ENCODE data around the gene RASAL3. TPM values are rescaled to one million over a fixed set of nuclear protein-coding genes. Genes with fewer than 3 reads are reported as not detected.
"Not testable (repeated sequence)": the region's sequence is repeated elsewhere in the genome, so short reads cannot be mapped to it uniquely, and the experiment has no call there.

The RASAL3 gene
- total and polyA plus RNA-seq, 12 donors: 0.19 to 6.6 (median 0.85) TPM

DNA sequence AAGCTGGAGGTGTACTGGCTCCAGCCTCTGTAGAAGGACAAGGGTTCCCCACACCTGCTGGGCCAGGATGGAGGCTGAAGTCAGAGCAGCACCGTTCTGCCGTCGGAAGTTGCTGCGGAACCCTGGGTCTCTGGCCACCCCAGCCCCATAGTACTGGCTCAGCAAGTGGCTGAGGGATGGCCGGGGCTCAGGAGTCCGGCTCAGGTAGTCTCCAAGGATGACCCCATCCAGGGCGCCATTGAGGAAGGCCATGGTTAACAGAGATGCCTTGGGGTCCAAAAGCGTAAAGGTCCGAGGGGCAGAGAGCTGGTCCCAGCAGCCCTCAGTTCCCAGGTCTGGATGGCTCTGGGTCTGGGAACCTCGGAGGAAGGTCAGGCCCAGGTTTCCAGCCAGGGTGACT lies 11.3 kb upstream of the RASAL3 start:
- no peaks in the 10 kb centered on the region for H3K36me3 ChIP-seq
- no peak overlapping the region for H3K27ac ChIP-seq
- no peak overlapping the region for H3K4me3 ChIP-seq
- H3K9me3 ChIP-seq: peaks cover 0 to 11% (median 0%) of the 10 kb centered on the region in 11 donors
- 92 to 93% methylated on average over 10 of the region's 10 CpGs for WGBS, 2 donors
- TF ChIP-seq, protein P1, sequence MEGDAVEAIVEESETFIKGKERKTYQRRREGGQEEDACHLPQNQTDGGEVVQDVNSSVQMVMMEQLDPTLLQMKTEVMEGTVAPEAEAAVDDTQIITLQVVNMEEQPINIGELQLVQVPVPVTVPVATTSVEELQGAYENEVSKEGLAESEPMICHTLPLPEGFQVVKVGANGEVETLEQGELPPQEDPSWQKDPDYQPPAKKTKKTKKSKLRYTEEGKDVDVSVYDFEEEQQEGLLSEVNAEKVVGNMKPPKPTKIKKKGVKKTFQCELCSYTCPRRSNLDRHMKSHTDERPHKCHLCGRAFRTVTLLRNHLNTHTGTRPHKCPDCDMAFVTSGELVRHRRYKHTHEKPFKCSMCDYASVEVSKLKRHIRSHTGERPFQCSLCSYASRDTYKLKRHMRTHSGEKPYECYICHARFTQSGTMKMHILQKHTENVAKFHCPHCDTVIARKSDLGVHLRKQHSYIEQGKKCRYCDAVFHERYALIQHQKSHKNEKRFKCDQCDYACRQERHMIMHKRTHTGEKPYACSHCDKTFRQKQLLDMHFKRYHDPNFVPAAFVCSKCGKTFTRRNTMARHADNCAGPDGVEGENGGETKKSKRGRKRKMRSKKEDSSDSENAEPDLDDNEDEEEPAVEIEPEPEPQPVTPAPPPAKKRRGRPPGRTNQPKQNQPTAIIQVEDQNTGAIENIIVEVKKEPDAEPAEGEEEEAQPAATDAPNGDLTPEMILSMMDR (IDR thresholded peaks at IDR 0.05): no peak
- H3K27me3 ChIP-seq: peaks cover 0 to 16% (median 13%) of the 10 kb centered on the region in 7 donors
- H3K4me1 ChIP-seq: peaks cover 0 to 5% (median 0%) of the 10 kb centered on the region in 9 donors
- ATAC-seq: no peak
- DNase-seq: no peak
- intact Hi-C loops (cut with DNase I): loop anchor here in 2 of 10 donors (10.0 kb wide), 2 partner anchors 49 to 69 kb away; no protein-coding TSS in a partner anchor

DNA sequence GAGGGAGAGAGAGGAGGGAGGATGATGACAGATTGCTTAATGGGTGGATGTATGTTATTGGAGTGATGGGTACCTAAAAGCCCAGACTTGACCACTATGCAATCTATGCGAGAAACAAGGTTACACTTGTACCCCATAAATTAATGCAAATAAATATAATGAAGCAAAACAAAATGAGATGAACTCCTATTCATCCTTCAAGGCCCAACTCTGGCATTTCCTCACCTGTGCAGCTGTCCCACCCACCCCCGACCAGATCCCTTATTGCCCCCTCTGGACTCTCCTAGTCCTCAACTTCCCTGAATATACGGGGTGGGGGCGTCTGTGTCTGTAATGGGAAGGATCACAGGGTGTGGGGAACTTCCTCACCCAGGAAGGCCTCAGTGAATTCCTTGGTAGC lies 10.8 kb upstream of the RASAL3 start:
- Histone ChIP-seq H3K9me3 (peaks cover 0 to 11% (median 0%) of the 10 kb centered on the region in 11 donors), H3K4me3 (no peak overlapping the region), H3K36me3 (no peaks in the 10 kb centered on the region), H3K27me3 (peaks cover 0 to 20% (median 15%) of the 10 kb centered on the region in 7 donors), H3K4me1 (peaks cover 0 to 5% (median 0%) of the 10 kb centered on the region in 9 donors), H3K27ac (no peak overlapping the region)
- intact Hi-C loops (cut with DNase I): loop anchor here in 2 of 10 donors (10.0 kb wide), 2 partner anchors 50 to 70 kb away; no protein-coding TSS in a partner anchor
- 77 to 78% methylated on average over 4 of the region's 4 CpGs for WGBS, 2 donors
- no peak for DNase-seq
- no peak for ATAC-seq
- TF ChIP-seq, protein P1 (IDR thresholded peaks at IDR 0.05): no peak

DNA sequence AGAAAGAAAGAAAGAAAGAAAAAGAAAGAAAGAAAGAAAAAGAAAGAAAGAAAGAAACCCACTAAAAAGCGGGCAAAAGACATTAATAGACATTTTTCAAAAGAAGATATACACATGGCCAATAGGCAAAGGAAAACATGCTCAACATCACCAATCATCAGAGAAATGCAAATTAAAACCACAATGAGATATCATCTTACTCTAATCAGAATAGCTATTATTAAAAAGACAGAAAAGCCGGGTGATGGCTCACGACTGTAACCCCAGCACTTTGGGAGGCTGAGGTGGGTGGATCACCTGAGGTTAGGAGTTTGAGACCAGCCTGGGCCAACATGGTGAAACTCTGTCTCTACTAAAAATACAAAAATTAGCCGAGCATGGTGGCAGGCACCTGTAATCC lies 9.5 kb upstream of the RASAL3 start:
- WGBS, 2 donors: 74 to 77% methylated on average over 4 of the region's 4 CpGs
- Histone ChIP-seq H3K4me1 (peaks cover 0 to 11% (median 7%) of the 10 kb centered on the region in 9 donors), H3K27me3 (peaks cover 5 to 33% (median 27%) of the 10 kb centered on the region in 7 donors), H3K9me3 (peaks cover 0 to 11% (median 0%) of the 10 kb centered on the region in 11 donors)
- not testable (repeated sequence) for H3K36me3 ChIP-seq, DNase-seq, ATAC-seq, H3K4me3 ChIP-seq, H3K27ac ChIP-seq
- intact Hi-C loops (cut with DNase I): loop anchor here in 2 of 10 donors (10.0 kb wide), 2 partner anchors 51 to 71 kb away; no protein-coding TSS in a partner anchor

DNA sequence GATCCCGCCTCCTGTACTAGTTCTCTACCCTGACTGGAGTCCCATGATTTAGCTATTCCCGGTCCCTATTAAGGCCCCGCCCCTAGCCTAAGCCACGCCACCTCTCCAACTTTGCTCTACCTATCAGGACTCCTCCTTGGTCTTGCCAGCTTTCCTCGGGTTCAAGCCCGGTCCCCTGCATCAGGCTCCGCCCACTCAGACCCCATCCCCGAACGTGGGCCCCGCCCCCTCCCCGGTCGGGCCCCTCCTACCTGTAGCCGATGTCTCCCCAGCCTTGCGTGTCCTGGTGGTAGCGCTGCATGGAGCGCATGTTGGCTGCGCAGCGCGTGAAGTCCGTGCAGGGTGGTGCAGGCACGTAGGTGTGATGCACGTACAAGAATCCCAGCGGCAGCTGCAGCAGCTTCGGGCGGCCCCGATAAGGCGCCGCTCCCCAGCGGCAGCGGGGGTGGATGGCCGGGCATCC lies 7.3 kb upstream of the RASAL3 start:
- peaks cover 0 to 8% (median 0%) of the 10 kb centered on the region in 11 donors for H3K9me3 ChIP-seq
- H3K27ac ChIP-seq: no peak overlapping the region
- H3K4me1 ChIP-seq: peaks cover 0 to 22% (median 7%) of the 10 kb centered on the region in 9 donors
- DNase-seq (no peak), ATAC-seq (peak in 1 of 8 donors; percentile 30)
- intact Hi-C loops (cut with DNase I): loop anchor here in 2 of 10 donors (10.0 kb wide), 2 partner anchors 53 to 73 kb away; no protein-coding TSS in a partner anchor
- TF ChIP-seq, protein P1 (IDR thresholded peaks at IDR 0.05): no peak
- H3K27me3 ChIP-seq: peaks cover 5 to 49% (median 39%) of the 10 kb centered on the region in 7 donors
- 43 to 52% methylated on average over 31 of the region's 31 CpGs for WGBS, 2 donors
- no peaks in the 10 kb centered on the region for H3K36me3 ChIP-seq
- no peak overlapping the region for H3K4me3 ChIP-seq

All from heart right ventricle (tissue), 16 donors.